SKM-1 treated with dmso at 0.1 percent for 144 hours (cell line): ENCODE results near the gene GRM2.
"Not testable (repeated sequence)": the region's sequence is repeated elsewhere in the genome, so short reads cannot be mapped to it uniquely, and the experiment has no call there.

Source experiments
- DNase-seq: peaks from one replicate; lab custom pipeline; 2025; ENCODE audit not compliant: unreplicated experiment; lab: John Stamatoyannopoulos, UW

Gene GRM2

GRCh38 chr3:51721062-51721745, 14.3 kb downstream of the GRM2 start:
- no peak for DNase-seq

DNA sequence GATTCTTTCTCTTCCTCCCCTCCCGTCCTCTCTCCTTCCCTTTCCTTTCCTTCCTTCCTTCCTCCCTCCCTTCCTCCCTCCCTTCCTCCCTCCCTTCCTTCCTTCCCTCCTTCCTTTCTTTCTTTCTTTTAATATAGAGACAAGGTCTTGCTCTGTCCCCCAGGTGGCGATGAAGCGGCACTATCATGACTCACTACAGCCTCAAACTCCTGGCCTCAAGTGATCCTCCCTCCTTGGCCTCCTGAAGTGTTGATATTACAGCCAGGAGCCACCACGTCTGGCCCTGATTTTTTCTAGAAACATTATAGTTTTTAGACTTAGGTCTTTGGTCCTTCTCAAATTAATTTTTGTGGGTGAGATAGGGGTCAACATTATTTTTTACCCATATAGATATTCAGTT, 15.5 kb downstream of the GRM2 start:
- DNase-seq: no peak

- no peak for DNase-seq
Observed at GRCh38 chr3:51727500-51727899, 20.6 kb downstream of the GRM2 start.

- DNase-seq: no peak
Observed at GRCh38 chr3:51729042-51729633, 22.3 kb downstream of the GRM2 start.

GRCh38 chr3:51733859-51734571, 27.1 kb downstream of the GRM2 start:
- no peak for DNase-seq

DNA sequence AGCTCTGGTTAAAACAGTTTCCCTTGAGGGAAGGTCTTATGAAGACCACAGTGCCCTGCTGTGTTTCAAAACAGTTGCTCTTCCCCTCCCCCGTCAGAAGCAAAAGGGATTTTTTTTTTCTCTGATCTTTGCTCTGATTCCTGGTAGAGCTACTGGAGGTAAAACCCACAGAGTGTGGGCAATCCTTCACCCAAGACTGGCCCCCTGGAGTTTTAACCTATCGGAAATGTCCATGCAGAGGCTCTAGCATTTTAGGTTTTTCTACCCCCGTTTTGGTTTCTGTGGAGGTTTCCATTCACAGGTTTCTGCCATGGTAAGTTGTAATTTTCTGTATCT, 27.7 kb downstream of the GRM2 start:
- no peak for DNase-seq

DNA sequence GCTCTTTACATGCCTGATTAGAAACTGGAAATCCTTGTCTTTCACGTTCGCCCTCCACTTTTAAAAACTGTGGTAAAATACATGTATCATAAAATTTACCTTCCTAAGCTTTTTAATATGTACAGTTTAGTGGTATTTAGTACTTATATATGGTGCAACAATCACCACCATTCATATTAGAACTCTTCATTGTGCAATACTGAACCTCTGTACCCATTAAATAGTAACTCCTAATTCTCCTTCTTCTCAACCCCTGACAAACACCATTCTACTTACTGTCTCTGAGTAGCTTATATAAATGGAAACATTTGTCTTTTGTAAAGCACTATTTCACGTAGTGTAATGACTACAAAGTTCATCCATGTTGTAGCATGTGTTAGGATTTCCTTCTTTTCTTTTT, 28.2 kb downstream of the GRM2 start:
- DNase-seq: no peak

- no peak for DNase-seq
Observed at GRCh38 chr3:51735950-51736349, 29.1 kb downstream of the GRM2 start.

- no peak for DNase-seq
Observed at GRCh38 chr3:51739110-51739509, 32.2 kb downstream of the GRM2 start.

DNA sequence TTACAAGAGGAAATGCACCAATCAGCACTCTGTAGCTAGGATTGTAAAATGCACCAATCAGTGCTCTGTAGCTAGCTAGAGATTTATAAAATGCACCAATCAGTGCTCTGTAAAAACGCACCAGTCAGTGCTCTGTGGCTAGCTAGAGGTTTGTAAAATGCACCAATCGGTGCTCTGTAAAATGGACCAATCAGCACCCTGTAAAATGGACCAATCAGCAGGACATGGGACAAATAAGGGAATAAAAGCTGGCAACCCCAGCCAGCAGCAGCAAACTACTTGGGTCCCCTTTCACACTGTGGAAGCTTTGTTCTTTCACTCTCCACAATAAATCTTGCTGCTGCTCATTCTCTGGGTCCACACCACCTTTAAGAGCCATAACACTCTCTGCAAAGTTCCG, 35.5 kb downstream of the GRM2 start:
- DNase-seq: not testable (repeated sequence)

DNA sequence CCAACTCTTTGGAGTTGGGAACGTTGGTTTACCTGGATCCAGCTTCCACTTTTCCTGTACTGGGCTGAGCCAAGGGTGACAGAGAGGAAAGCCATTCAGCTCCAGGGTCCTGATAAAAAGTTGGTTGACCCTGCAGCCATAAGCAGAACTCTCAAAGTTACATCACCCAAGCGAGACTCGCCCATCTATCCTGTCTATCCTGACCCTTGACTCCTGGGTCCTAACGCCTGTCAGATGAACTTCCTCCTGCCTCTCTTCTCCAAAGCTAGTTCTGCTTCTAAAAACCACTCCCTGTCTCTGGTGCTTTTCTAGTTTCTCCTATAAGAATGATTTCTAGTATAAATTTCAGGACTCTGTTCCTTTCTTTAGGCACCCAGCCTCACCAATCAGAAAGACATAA, 36.1 kb downstream of the GRM2 start:
- peak; percentile 77 for DNase-seq

DNA sequence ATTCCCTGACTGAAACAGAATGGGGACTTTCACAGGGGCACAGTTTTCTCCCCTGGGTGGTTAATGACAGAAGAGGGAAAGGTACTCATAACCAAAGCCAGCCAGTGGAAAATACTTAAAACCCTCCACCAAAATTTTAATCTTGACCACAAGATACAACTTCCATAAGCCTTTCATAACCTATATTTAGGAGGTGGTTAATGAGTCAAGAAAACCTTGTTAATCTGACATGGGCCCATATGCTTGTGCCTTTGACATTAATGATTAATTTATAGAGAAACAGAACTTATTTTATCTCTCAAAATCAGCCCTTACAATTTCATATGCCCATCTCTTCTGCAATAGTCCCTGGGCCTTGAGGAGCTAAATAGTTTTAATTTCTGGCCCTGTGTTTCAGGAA, 41.0 kb downstream of the GRM2 start:
- DNase-seq: no peak

- no peak for DNase-seq
Observed at GRCh38 chr3:51748327-51748726, 41.5 kb downstream of the GRM2 start.

DNA sequence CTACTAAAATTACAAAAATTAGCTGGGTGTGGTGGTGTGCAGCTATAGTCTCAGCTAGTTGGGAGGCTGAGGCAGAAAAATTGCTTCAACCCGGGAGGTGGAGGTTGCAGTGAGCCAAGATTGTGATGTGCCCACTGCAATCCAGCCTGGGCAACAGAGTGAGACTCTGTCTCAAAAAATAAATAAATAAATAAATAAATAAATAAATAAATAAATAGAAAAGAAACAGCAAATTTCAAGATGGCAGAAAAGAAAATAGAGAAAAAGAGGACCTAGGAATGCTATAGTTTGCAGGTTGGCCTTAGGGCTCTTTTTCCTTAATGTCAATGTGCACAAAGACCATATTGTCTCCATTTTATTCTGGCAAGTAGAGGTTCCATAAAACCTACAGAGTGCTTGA, 44.0 kb downstream of the GRM2 start:
- DNase-seq: no peak

DNA sequence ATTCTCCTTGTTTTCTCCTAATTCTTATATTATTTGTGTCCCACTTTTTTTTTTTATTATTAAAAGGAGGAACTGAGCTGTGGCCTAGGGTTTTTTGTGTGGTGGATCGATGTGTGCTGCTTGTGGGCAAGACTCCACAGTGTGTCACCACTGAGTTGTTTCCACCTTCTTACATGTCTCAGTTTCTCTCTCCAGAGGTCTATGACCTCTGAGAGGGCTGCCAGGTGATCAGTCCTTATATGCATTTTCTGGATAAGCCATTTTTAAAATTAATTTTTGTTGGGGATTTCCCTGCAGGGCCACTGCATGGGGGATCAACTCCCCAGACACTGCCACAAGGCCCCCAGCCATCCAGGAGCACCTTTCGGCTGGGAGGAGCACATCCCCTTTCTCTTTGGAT, 44.4 kb downstream of the GRM2 start:
- DNase-seq: no peak

- DNase-seq: not testable (repeated sequence)
Observed at GRCh38 chr3:51753763-51754750, 47.2 kb downstream of the GRM2 start.

GRCh38 chr3:51759203-51759602, 52.3 kb downstream of the GRM2 start:
- no peak for DNase-seq
